Ramos (cell line): ENCODE results near the gene TYK2.
"Not testable (repeated sequence)": the region's sequence is repeated elsewhere in the genome, so short reads cannot be mapped to it uniquely, and the experiment has no call there.

Experiments used
- in situ Hi-C: fragments of 300-500 bp; cut with MboI; formaldehyde crosslinking; loops from one replicate; pipeline ENCODE4 v1.14.3; 2022; ENCODE audit warnings: low sequenced_read_pairs; ENCODE audit not compliant: unreplicated experiment

The TYK2 gene

GRCh38 chr19:10408511-10409283, 28.3 kb upstream of the TYK2 start:
- in situ Hi-C loops: no loop called here

GRCh38 chr19:10407096-10407495, 26.7 kb upstream of the TYK2 start:
- in situ Hi-C loops: no loop called here

- in situ Hi-C loops: no loop called here
Observed at GRCh38 chr19:10406191-10406590, 25.8 kb upstream of the TYK2 start.

- in situ Hi-C loops: no loop called here
Observed at GRCh38 chr19:10404888-10405820, 24.8 kb upstream of the TYK2 start.

- in situ Hi-C loops: no loop called here
Observed at GRCh38 chr19:10403137-10404021, 23.0 kb upstream of the TYK2 start, which contains the start of gene CDC37. CDC37 (minus strand) TSS chr19:10403542; CDS start chr19:10403479, 63 bp downstream.

DNA sequence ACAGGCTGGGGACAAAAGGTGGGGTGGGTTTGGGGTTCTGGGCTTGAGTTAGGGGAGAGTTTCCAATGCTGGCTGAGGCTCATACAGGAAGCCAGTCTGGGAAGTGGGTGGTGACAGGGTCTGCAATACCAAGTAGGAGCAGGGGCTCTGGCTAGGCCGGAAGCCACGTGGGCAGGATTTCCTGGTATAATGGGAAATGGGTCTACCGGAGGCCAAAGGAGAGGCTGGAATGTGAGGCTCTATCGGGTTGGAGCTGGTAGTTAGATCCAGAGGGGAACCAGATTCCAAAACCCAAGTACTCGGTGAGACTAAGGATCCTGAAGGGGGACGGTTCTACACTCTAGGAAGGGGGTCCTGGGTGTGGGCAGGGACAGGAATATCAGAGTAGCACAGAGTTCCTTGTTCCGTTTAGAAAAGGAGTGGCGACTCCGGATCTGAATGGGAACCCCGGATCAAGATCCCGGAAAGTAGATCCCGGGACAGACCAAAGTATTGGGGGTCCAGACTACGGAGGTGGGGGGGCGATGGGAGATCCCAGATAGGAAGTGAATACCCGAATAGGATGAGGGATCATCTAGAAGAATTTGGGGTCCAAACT, 22.2 kb upstream of the TYK2 start:
- in situ Hi-C loops: no loop called here

DNA sequence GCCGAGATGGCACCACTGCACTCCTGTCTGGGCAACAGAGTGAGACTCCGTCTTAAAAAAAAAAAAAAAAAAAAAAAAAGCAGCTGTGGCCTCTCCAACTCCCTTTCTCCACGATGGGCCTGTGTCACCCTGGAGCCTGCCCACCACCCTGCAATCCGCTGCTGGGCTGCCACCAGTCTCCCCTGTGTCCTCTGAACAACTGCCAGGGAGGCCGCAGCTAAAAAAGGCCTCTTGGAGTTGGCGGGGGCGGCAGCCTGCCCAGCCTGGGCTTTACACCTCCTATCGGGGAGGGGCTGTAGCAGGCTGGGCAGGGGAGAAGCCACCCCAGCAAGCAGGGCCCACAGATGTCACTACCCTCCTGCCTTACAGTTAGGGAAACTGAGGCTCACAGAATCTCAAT, 19.5 kb upstream of the TYK2 start:
- in situ Hi-C loops: no loop called here

DNA sequence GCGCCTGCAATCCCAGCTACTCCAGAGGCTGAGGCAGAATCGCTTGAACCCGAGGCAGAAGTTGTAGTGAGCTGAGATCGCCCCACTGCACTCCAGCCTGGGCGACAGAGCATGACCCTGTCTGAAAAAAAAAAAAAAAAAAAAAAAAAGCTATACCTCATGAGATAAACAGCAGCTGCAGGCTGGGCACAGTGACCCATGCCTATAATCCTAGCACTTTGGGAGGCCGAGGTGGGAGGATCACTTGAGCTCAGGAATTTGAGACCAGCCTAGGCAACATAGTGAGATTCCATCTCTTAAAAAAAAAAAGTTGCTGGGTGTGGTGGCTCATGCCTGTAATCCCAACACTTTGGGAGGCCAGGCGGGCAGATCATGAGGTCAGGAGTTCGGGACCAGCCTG, 19.0 kb upstream of the TYK2 start:
- in situ Hi-C loops: not testable (repeated sequence)

DNA sequence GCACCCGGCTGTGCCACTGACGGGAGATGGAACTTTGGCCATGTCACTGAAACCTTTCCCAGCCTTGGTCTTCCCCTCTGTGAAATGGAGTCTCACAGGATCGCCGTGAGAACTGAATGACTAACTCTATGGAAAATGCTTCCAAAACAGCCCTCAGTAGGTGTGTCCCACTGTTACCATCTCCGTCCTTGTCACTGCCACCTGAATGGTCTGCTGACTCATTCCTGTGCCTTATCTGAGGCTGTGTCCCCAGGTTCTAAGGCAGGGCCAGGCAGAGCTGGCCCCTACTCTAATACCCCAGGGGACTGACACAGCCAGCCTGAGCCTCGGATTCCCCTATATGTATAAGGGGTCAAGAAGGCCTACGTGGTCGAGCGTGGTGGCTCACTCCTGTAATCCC, 18.4 kb upstream of the TYK2 start:
- in situ Hi-C loops: no loop called here

GRCh38 chr19:10395917-10396316, 15.5 kb upstream of the TYK2 start:
- in situ Hi-C loops: no loop called here

GRCh38 chr19:10395436-10395835, 15.1 kb upstream of the TYK2 start:
- in situ Hi-C loops: no loop called here

GRCh38 chr19:10395003-10395402, 14.6 kb upstream of the TYK2 start:
- in situ Hi-C loops: no loop called here

GRCh38 chr19:10393137-10393536, 12.8 kb upstream of the TYK2 start:
- in situ Hi-C loops: loop anchor here (5.0 kb wide), 1 partner anchor 461 kb away; no protein-coding TSS in a partner anchor

DNA sequence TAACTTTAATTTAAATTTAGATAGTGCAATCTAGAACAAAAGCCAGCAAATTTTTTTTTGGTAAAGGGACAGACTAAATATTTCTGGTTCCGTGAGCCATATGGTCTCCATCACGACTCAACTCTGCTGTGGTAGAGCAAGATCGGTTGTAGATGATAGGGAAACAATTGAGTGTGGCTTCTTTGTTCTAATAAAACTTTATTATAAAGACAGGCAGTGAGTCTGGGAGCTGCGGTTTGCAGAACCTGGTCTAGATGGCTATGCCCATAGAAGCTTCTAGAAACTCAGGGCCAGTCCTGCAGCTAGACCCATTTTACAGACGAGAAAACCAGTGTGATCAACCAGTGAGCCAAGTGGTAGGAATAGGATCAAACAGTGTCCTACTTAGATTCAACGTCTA, 11.7 kb upstream of the TYK2 start:
- in situ Hi-C loops: loop anchor here (5.0 kb wide), 1 partner anchor 460 kb away; no protein-coding TSS in a partner anchor

- in situ Hi-C loops: loop anchor here (5.0 kb wide), 1 partner anchor 458 kb away; no protein-coding TSS in a partner anchor
Observed at GRCh38 chr19:10390652-10391286, 10.4 kb upstream of the TYK2 start.

DNA sequence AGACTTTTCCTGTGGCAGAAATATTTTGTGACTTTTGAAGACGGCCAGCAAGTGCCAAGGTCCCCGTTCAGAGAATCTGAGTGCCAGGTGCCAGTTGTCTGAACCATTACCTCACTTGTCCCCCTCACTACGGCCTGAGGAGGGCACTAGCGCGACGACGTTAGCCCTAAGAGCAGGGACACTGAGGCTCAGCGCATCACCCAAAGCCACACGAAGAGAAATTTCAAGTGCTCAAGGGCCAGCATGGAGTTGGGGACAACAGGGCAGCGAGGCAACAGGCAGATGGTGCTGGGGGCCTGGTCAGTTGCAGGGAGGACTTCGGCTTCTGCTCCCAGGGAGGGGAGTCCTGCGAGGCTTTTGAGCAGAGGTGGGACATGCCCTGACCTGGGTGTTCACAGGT, 9.5 kb upstream of the TYK2 start:
- in situ Hi-C loops: loop anchor here (5.0 kb wide), 2 partner anchors 118 to 458 kb away; partner anchors contain the start of gene ICAM1

DNA sequence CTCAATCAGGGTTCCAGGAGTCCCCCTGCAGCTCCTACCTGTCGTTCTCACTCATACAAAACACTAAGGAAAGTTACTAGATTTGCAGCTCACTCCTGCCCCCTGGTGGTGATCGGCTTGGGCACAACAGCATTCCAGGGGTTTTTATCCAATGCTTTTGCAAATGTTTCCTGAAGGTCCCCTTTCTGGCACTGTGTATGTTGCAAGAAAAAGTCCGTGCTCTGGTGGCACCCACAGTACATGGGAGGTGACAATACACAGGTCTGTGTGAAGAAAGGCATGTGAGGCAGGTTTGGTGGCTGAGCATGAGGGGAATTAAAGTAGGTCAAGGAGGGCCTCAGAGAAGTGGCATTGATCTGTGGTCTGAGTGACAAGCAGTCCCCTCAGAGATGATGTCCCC, 8.6 kb upstream of the TYK2 start:
- in situ Hi-C loops: loop anchor here (5.0 kb wide), 1 partner anchor 117 kb away; the partner anchor contains the start of gene ICAM1

DNA sequence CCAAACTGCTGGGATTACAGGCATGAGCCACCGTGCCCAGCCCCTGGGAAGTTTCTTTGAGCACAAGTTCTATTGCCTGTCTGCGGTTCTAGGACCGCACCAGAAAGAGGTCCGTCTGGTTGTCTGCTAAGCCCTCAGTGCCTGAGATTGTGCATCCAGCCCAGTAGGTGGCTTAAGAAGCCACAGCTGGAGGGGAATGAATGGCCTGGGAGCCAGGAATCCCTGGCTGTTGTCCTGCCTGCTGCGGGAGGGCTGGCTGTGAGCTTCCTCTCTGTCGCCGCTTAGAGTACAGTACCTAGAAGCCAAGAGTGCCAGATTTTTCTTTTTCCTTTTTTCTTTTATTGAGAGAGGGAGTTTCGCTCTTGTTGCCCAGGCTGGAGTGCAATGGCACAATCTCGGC, 4.2 kb upstream of the TYK2 start:
- in situ Hi-C loops: no loop called here

GRCh38 chr19:10383223-10383499, 2.8 kb upstream of the TYK2 start:
- in situ Hi-C loops: not testable (repeated sequence)
